Pancreas (tissue), 10 donors: ENCODE results near the gene DHX34. TPM values are rescaled to one million over a fixed set of nuclear protein-coding genes. Genes with fewer than 3 reads are reported as not detected.

Experiments
- ATAC-seq, 4 donors: fragments of 200-7000 bp; cut with Tn5 transposase; one replicate each; pipeline versions ENCODE4 v1.8.0 to v1.9.1; 2020; ENCODE audit warnings: mild to moderate bottlenecking in 4 of 4, moderate library complexity in 4 of 4
- DNase-seq, 6 donors: peaks; one replicate each; pipeline ENCODE4 v3.0.0-alpha.2; 2020
- FAIRE-seq: peaks from 2 replicates; lab custom pipeline; 2012; peaks lifted over from hg19 to GRCh38; lab: Jason Lieb, UNC
- H3K27ac ChIP-seq, 4 donors: fragments of 200-600 bp; sonication (generic); 1 replicate in 3 of 4; 2 replicates in 1 of 4; pipeline versions ENCODE4 v1.5.0 to v1.8.0; 2020
- H3K27me3 ChIP-seq, 4 donors: fragments of 200-600 bp; one replicate each; pipeline ENCODE4 v1.8.0; 2021
- H3K36me3 ChIP-seq, 3 donors: fragments of 200-600 bp; sonication (generic) in 1 of 3; one replicate each; pipeline versions ENCODE4 v1.5.0 to v1.8.0; 2020 to 2021
- H3K4me1 ChIP-seq, 3 donors: fragments of 200-600 bp; one replicate each; pipeline ENCODE4 v1.8.0; 2021
- H3K4me3 ChIP-seq, 4 donors: fragments of 200-600 bp; sonication (generic) in 2 of 4; one replicate each; pipeline versions ENCODE4 v1.5.0 to v1.8.0; 2020 to 2021
- H3K9me3 ChIP-seq, 4 donors: fragments of 200-600 bp; one replicate each; pipeline ENCODE4 v1.8.0; 2021
- CTCF ChIP-seq, 4 donors: fragments of 200-600 bp; sonication (generic) in 3 of 4; IDR thresholded peaks; one replicate each; pipeline versions ENCODE4 v1.5.0 to v1.8.0; 2021; ENCODE audit warnings: antibody characterized with exemption in 4 of 4
- WGBS, 2 donors: extraction: QIAGEN DNeasy Blood & Tissue Kit; methylation state at CpG; one replicate each; pipeline ENCODE4 v1.1.7; 2013; 5-methylcytosine and 5-hydroxymethylcytosine counted together
- intact Hi-C, 3 donors: fragments of 100-400 bp; cut with DNase I; formaldehyde crosslinking; loops; one replicate each; pipeline versions ENCODE4 v1.11.1 to v1.14.2; 2022
- polyA plus RNA-seq, 2 donors: library from polyadenylated mRNA; stranded (reverse); fragments of 200-250 nt; gene quantifications; one replicate each; pipeline ENCODE4 v1.2.3, GENCODE V29; 2013
- total RNA-seq, 6 donors: library from RNA; stranded (reverse); fragmentation: NEBNext Ultra II Directional in 4 of 6; extraction: Animal tissue kit (Norgen Biotek cat#: 25700) in 4 of 6; gene quantifications; one replicate each; pipeline versions ENCODE4 v1.2.1 to v1.2.4, GENCODE V29; 2021 to 2023
- donor health status: healthy with polysubstance abuse.
- donor health status: DM: no; HTN: no; CAD: no; lungs with moderate emphysema.
- donor health status: DM: no; HTN: no; CAD: no.
- donor health status: control.
- donor health status: control.
- donor health status: Bipolar disorder and iron deficiency.
- donor health status: DM: yes; HTN: yes; CAD: no.
- donor health status: DM: no; HTN: no; CAD: no.
- donor health status: DM: no; HTN: no; CAD: no.
- donor health status: DM: yes; HTN: yes; CAD: no.

Gene DHX34
- total and polyA plus RNA-seq, 8 donors, result 3.5 to 23.5 (median 5.9) TPM

- no peaks in the 10 kb centered on the region for H3K9me3 ChIP-seq
- DNase-seq (no peak), ATAC-seq (no peak), FAIRE-seq (no peak)
- intact Hi-C loops, result no loop called here
- TF ChIP-seq CTCF (IDR thresholded peaks at IDR 0.05), result no peak
- 77 to 94% methylated on average over 5 of the region's 5 CpGs for WGBS, 2 donors
- H3K27me3 ChIP-seq, result no peaks in the 10 kb centered on the region
- H3K27ac ChIP-seq, result no peak overlapping the region
- H3K36me3 ChIP-seq, result no peaks in the 10 kb centered on the region
- no peaks in the 10 kb centered on the region for H3K4me1 ChIP-seq
- no peak overlapping the region for H3K4me3 ChIP-seq
These were observed 56.8 kb downstream of the DHX34 start for GRCh38 chr19:47405854-47406417.

- Histone ChIP-seq H3K27me3 (no peaks in the 10 kb centered on the region), H3K4me1 (no peaks in the 10 kb centered on the region), H3K9me3 (no peaks in the 10 kb centered on the region), H3K27ac (no peak overlapping the region), H3K36me3 (no peaks in the 10 kb centered on the region), H3K4me3 (no peak overlapping the region)
- peak; percentile 60 to 88 (median 74) for ATAC-seq
- no peak for FAIRE-seq
- DNase-seq, result no peak
- TF ChIP-seq CTCF (IDR thresholded peaks at IDR 0.05), result no peak
- WGBS, 2 donors, result 14 to 16% methylated on average over 39 to 47 of the region's 47 CpGs
- intact Hi-C loops, result no loop called here
These were observed 57.7 kb downstream of the DHX34 start for GRCh38 chr19:47406711-47407416.

- WGBS, 2 donors, result 17% methylated on average over 14 of the region's 14 CpGs
- no peaks in the 10 kb centered on the region for H3K27me3 ChIP-seq
- TF ChIP-seq CTCF (IDR thresholded peaks at IDR 0.05), result no peak
- FAIRE-seq (no peak), ATAC-seq (no peak), DNase-seq (peak in 1 of 6 donors; percentile 77)
- H3K36me3 ChIP-seq, result no peaks in the 10 kb centered on the region
- intact Hi-C loops, result no loop called here
- H3K27ac ChIP-seq, result no peak overlapping the region
- no peaks in the 10 kb centered on the region for H3K9me3 ChIP-seq
- no peaks in the 10 kb centered on the region for H3K4me1 ChIP-seq
- no peak overlapping the region for H3K4me3 ChIP-seq
These were observed 58.3 kb downstream of the DHX34 start for GRCh38 chr19:47407417-47407774.

- Histone ChIP-seq H3K9me3 (no peaks in the 10 kb centered on the region), H3K4me1 (no peaks in the 10 kb centered on the region), H3K27ac (no peak overlapping the region), H3K36me3 (no peaks in the 10 kb centered on the region), H3K4me3 (no peak overlapping the region), H3K27me3 (no peaks in the 10 kb centered on the region)
- DNase-seq (no peak), FAIRE-seq (no peak), ATAC-seq (no peak)
- intact Hi-C loops, result no loop called here
- WGBS, 2 donors, result 77 to 80% methylated on average over 14 of the region's 14 CpGs
- no peak for TF ChIP-seq CTCF (IDR thresholded peaks at IDR 0.05)
These were observed 59.2 kb downstream of the DHX34 start for GRCh38 chr19:47408156-47408938.
